GM12878 (cell line): ENCODE results near the gene ABL2. TPM values are rescaled to one million over a fixed set of nuclear protein-coding genes. Genes with fewer than 3 reads are reported as not detected.

ENCODE experiments used
- ATAC-seq: fragments of 200-7000 bp; cut with Tn5 transposase; 3 replicates; pipeline ENCODE4 v1.9.1; 2020; ENCODE audit warnings: mild to moderate bottlenecking, moderate library complexity
- BruUV-seq: library from RNA; stranded (reverse); fragments of 400-500 nt; replicated peaks from 2 replicates; lab custom pipeline; 2021; lab: Mats Ljungman, UMichigan
- CTCF ChIA-PET: fragments of 300-600 bp; sonication (Branson Sonifier 250); formaldehyde crosslinking; extraction: SDS; loops from one replicate; lab custom pipeline; 2021; ENCODE audit warnings: inconsistent platforms; lab: Yijun Ruan, JAX
- POLR2A ChIA-PET: fragments of 350-600 bp; formaldehyde crosslinking; extraction: SDS; loops from one replicate; lab custom pipeline; 2021; ENCODE audit warnings: inconsistent platforms; lab: Charles Lee
- RAD21 ChIA-PET: fragments of 300-600 bp; sonication (Branson Sonifier 250); formaldehyde crosslinking; loops from one replicate; lab custom pipeline; 2023; ENCODE audit warnings: antibody characterized with exemption; ENCODE audit not compliant: unreplicated experiment; lab: Charles Lee
- SMC1A ChIA-PET: fragments of 300-600 bp; sonication (Branson Sonifier 250); formaldehyde crosslinking; loops from one replicate; lab custom pipeline; 2023; ENCODE audit not compliant: unreplicated experiment, uncharacterized antibody; lab: Charles Lee
- DNase-seq: peaks from one replicate; pipeline ENCODE4 v3.0.0-alpha.2; 2011; ENCODE audit warnings: low read depth, low spot score
- FAIRE-seq: peaks from 3 replicates; lab custom pipeline; 2011; peaks lifted over from hg19 to GRCh38; lab: Jason Lieb, UNC
- H2AFZ ChIP-seq: 2 replicates; pipeline ENCODE4 v1.6.0; 2011; ENCODE audit warnings: low read depth, low read length, control low read depth; ENCODE audit not compliant: control insufficient read depth
- H3K27ac ChIP-seq: 2 replicates; pipeline ENCODE4 v1.5.1; 2011; ENCODE audit warnings: control low read depth; ENCODE audit not compliant: control insufficient read depth, insufficient read depth
- H3K27me3 ChIP-seq, 2 experiments: replicated peaks in 1 of 2; 2 replicates each; pipeline versions ENCODE4 v1.6.0 to v1.6.1; 2011; ENCODE audit warnings: low read length in 1 of 2; ENCODE audit not compliant: control insufficient read depth in 2 of 2, insufficient read depth in 2 of 2
- H3K36me3 ChIP-seq, 2 experiments: 2 replicates each; pipeline ENCODE4 v1.5.1; 2011; ENCODE audit warnings: low read length in 1 of 2; ENCODE audit not compliant: control insufficient read depth in 2 of 2, insufficient read depth in 2 of 2
- H3K4me1 ChIP-seq: 2 replicates; pipeline ENCODE4 v1.6.1; 2011; ENCODE audit warnings: mild to moderate bottlenecking, low read length, moderate library complexity, mixed read lengths; ENCODE audit not compliant: control insufficient read depth, insufficient read depth
- H3K4me2 ChIP-seq: 2 replicates; pipeline ENCODE4 v1.6.0; 2011; ENCODE audit warnings: control low read depth; ENCODE audit not compliant: control insufficient read depth, insufficient read depth
- H3K4me3 ChIP-seq: fragments of 200-600 bp; sonication (generic); 2 replicates; pipeline ENCODE4 v1.5.1; 2016
- H3K79me2 ChIP-seq: 2 replicates; pipeline ENCODE4 v1.6.0; 2011; ENCODE audit warnings: low read length; ENCODE audit not compliant: control insufficient read depth, insufficient read depth
- H3K9ac ChIP-seq: 2 replicates; pipeline ENCODE4 v1.8.0; 2011; ENCODE audit warnings: low read length, control low read depth, mixed read lengths; ENCODE audit not compliant: control insufficient read depth, insufficient read depth
- H3K9me3 ChIP-seq: replicated peaks from 3 replicates; pipeline ENCODE4 v1.5.1; 2011; ENCODE audit warnings: mild to moderate bottlenecking, low read length; ENCODE audit not compliant: control insufficient read depth, insufficient read depth
- H4K20me1 ChIP-seq: 2 replicates; pipeline ENCODE4 v1.6.0; 2011; ENCODE audit not compliant: control insufficient read depth, insufficient read depth
- CTCF ChIP-seq, 3 experiments: IDR thresholded peaks in 2 of 3; conservative IDR thresholded peaks in 1 of 3; 2 replicates each; pipeline ENCODE4 v1.5.1; 2011; ENCODE audit warnings: low read depth in 3 of 3, low read length in 3 of 3, mild to moderate bottlenecking in 3 of 3, control low read depth in 2 of 3, moderate library complexity in 2 of 3, inconsistent platforms in 1 of 3, mixed read lengths in 1 of 3; ENCODE audit not compliant: control insufficient read depth in 2 of 3, insufficient read depth in 1 of 3; ENCODE audit errors: extremely low read depth in 1 of 3
- GATAD2B ChIP-seq: fragments of 450-650 bp; conservative IDR thresholded peaks from 2 replicates; pipeline ENCODE4 v1.6.1; 2017; ENCODE audit warnings: low read depth, mild to moderate bottlenecking, moderate library complexity
- HDGF ChIP-seq: fragments of 450-650 bp; IDR thresholded peaks from 2 replicates; pipeline ENCODE4 v1.6.1; 2016; ENCODE audit warnings: antibody characterized with exemption
- IRF5 ChIP-seq: fragments of 450-650 bp; IDR thresholded peaks from 2 replicates; pipeline ENCODE4 v1.6.1; 2017; ENCODE audit warnings: borderline replicate concordance
- NFYA ChIP-seq: IDR thresholded peaks from 2 replicates; pipeline ENCODE4 v1.6.1; 2011; ENCODE audit warnings: low read depth, mild to moderate bottlenecking, low read length, improper control_type of control experiment, borderline replicate concordance
- RAD21 ChIP-seq: IDR thresholded peaks from 2 replicates; pipeline ENCODE4 v1.6.1; 2011; ENCODE audit warnings: mild to moderate bottlenecking, low read depth, low read length, moderate library complexity; ENCODE audit not compliant: insufficient read depth
- SMC3 ChIP-seq: IDR thresholded peaks from 2 replicates; pipeline ENCODE4 v1.6.1; 2011; ENCODE audit warnings: low read length, improper control_type of control experiment, borderline replicate concordance
- WGBS: methylation state at CpG from one replicate; pipeline ENCODE4 v1.1.6; 2016; ENCODE audit warnings: low lambda C conversion rate; ENCODE audit not compliant: insufficient replicate concordance, insufficient coverage; ENCODE audit errors: missing lambda C conversion rate; 5-methylcytosine and 5-hydroxymethylcytosine counted together
- in situ Hi-C: fragments of 300-500 bp; cut with MboI; formaldehyde crosslinking; loops from 9 replicates; pipeline ENCODE4 v1.14.3; 2018; ENCODE audit warnings: mixed read lengths
- intact Hi-C: fragments of 100-400 bp; cut with micrococcal nuclease; formaldehyde crosslinking; loops from one replicate; pipeline ENCODE4 v1.14.2; 2022; ENCODE audit not compliant: unreplicated experiment
- polyA plus RNA-seq, 11 experiments: library from polyadenylated mRNA; depleted of rRNA in 4 of 11; unstranded in 6 of 11; stranded (reverse) in 5 of 11; fragments of >200 nt; fragmentation: Nextera tagmentation in 4 of 11; fragmentation: Illumina TruSeq in 1 of 11; extraction: Ambion mirVana in 4 of 11; extraction: Trizol in 1 of 11; gene quantifications; 1 replicate in 1 of 11; 2 replicates in 10 of 11; pipeline versions ENCODE4 v1.2.1 to v1.2.3, GENCODE V29; 2011 to 2016; ENCODE audit warnings: inconsistent platforms in 2 of 11, missing spikeins in 2 of 11, low read depth in 1 of 11
- total RNA-seq, 4 experiments: library from RNA; depleted of rRNA in 3 of 4; stranded (reverse); fragments of >200 nt in 3 of 4; fragmentation: Illumina TruSeq in 1 of 4; extraction: Trizol in 1 of 4; gene quantifications; 2 replicates each; pipeline versions ENCODE4 v1.2.1 to v1.2.3, GENCODE V29; 2013 to 2021
- TF ChIP-seq, protein P1 (sequence below): IDR thresholded peaks from 2 replicates; pipeline ENCODE4 v1.6.1; 2011; ENCODE audit warnings: borderline replicate concordance, low read depth, mild to moderate bottlenecking, moderate library complexity, mixed read lengths, low read length; ENCODE audit not compliant: insufficient read depth; ENCODE audit errors: extremely low read length
- TF ChIP-seq, protein P2 (sequence below): fragments of 450-650 bp; IDR thresholded peaks from 2 replicates; pipeline ENCODE4 v1.6.1; 2017; ENCODE audit warnings: mild to moderate bottlenecking, moderate library complexity

ABL2 gene
- total and polyA plus RNA-seq, 10 of the 15 experiments (the other 5 are each of a cell fraction or from before 2014, with no cell fraction given), result 0.57 to 9.4 (median 3.6) TPM

DNA sequence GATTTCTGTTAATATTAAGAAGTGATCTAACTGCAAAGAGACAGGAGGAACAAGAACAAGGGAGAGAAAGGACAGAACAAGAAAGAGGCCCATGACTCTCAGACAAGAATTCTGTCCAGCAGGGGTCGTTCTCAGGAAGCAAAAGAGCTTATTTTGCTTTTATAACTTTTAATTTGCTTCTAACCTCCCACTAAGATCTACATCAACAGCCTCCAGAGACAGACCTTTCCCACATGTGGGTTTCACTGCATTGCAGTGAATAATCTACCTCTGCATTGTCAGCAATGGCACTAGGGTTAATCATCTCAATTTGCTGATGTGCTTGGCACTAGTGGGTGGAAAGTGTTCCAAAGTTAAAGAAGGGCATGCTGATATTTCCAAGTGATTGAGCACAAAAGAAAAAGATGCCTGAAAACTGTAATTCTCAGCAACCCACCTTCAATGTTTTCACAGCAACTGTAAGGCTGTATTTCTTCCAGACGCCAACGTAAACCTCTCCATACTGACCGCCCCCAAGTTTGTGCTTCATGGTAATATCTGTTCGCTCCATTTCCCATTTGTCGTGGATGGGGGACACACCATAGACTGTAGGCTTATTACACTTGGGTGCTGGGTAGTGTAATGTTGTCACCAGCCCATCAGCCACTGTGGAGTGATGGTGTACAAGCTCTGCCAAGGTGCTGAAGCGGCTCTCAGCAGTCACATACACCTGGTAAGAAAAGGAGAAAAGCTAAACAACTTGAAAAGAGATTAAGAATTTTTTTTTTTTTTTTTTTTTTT is 108.1 kb downstream of the ABL2 start:
- Histone ChIP-seq H3K79me2 (no peaks in the 10 kb centered on the region), H3K9ac (no peak overlapping the region), H4K20me1 (no peaks in the 10 kb centered on the region), H3K27ac (no peak overlapping the region), H2AFZ (no peak overlapping the region), H3K9me3 (no peaks in the 10 kb centered on the region), H3K4me2 (no peak overlapping the region), H3K4me1 (no peaks in the 10 kb centered on the region), H3K27me3 (no peaks in the 10 kb centered on the region), H3K36me3 (peaks cover 0 to 8% of the 10 kb centered on the region in 2 experiments; a peak in 3 of 4 replicates), H3K4me3 (no peak overlapping the region)
- in situ Hi-C loops, result loop anchor here (5.0 kb wide), 1 partner anchor 246 kb away; the partner anchor contains the start of gene AXDND1
- ATAC-seq, result peak; percentile 67
- 90% methylated on average over 7 of the region's 7 CpGs for WGBS
- peak; percentile 38 for FAIRE-seq
- intact Hi-C loops, result loop anchor here (1.0 kb wide), 3 partner anchors 72 to 248 kb away; no protein-coding TSS in a partner anchor
- BruUV-seq, result no TSS peak
- no peak for DNase-seq
- ChIA-PET RAD21 (interaction anchor here (0.7 to 2.9 kb wide), 20 partner anchors 9 to 250 kb away, joined by 3 to 19 read pairs (median 4); partner anchors contain the start of gene SOAT1), SMC1A (interaction anchor here (0.6 to 4.6 kb wide), 32 partner anchors 9 to 688 kb away, joined by 3 to 49 read pairs (median 4); partner anchors contain the start of genes AXDND1, SOAT1 and TOR3A), POLR2A (no interaction called here), CTCF (interaction anchor here (0.5 to 4.5 kb wide), 52 partner anchors 9 to 688 kb away, joined by 3 to 87 read pairs (median 4); partner anchors contain the start of genes AXDND1 and SOAT1)
- TF ChIP-seq, protein P1, sequence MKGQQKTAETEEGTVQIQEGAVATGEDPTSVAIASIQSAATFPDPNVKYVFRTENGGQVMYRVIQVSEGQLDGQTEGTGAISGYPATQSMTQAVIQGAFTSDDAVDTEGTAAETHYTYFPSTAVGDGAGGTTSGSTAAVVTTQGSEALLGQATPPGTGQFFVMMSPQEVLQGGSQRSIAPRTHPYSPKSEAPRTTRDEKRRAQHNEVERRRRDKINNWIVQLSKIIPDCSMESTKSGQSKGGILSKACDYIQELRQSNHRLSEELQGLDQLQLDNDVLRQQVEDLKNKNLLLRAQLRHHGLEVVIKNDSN, result no peak
- no peak for TF ChIP-seq NFYA
- TF ChIP-seq RAD21, result peak; percentile 79
- no peak for TF ChIP-seq GATAD2B
- no peak for TF ChIP-seq IRF5
- peak; percentile 58 to 62 (median 61) for TF ChIP-seq CTCF (IDR thresholded peaks at IDR 0.05 in 2 of 3, conservative IDR thresholded peaks at IDR 0.05 in 1 of 3; ENCODE audit: control insufficient read depth in 2 of 3, extremely low read depth in 1 of 3, insufficient read depth in 1 of 3, low read depth in 3 of 3, low read length in 3 of 3)
- no peak for TF ChIP-seq HDGF
- TF ChIP-seq, protein P2, sequence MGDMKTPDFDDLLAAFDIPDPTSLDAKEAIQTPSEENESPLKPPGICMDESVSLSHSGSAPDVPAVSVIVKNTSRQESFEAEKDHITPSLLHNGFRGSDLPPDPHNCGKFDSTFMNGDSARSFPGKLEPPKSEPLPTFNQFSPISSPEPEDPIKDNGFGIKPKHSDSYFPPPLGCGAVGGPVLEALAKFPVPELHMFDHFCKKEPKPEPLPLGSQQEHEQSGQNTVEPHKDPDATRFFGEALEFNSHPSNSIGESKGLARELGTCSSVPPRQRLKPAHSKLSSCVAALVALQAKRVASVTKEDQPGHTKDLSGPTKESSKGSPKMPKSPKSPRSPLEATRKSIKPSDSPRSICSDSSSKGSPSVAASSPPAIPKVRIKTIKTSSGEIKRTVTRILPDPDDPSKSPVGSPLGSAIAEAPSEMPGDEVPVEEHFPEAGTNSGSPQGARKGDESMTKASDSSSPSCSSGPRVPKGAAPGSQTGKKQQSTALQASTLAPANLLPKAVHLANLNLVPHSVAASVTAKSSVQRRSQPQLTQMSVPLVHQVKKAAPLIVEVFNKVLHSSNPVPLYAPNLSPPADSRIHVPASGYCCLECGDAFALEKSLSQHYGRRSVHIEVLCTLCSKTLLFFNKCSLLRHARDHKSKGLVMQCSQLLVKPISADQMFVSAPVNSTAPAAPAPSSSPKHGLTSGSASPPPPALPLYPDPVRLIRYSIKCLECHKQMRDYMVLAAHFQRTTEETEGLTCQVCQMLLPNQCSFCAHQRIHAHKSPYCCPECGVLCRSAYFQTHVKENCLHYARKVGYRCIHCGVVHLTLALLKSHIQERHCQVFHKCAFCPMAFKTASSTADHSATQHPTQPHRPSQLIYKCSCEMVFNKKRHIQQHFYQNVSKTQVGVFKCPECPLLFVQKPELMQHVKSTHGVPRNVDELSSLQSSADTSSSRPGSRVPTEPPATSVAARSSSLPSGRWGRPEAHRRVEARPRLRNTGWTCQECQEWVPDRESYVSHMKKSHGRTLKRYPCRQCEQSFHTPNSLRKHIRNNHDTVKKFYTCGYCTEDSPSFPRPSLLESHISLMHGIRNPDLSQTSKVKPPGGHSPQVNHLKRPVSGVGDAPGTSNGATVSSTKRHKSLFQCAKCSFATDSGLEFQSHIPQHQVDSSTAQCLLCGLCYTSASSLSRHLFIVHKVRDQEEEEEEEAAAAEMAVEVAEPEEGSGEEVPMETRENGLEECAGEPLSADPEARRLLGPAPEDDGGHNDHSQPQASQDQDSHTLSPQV, result 0 out of 2 replicates have a peak, but pooled peaks have one; percentile 52
- TF ChIP-seq SMC3, result peak; percentile 87; the same call in 1 of the 2 replicates
